GM18526 (cell line): Measurements from ENCODE around the gene MEGF11.

Experiments used
- POLR2A ChIP-seq: IDR thresholded peaks from 3 replicates; pipeline ENCODE4 v1.6.1; 2011; ENCODE audit not compliant: insufficient read length; ENCODE audit errors: extremely low read depth

The MEGF11 gene

GRCh38 chr15:65863106-65863505 lies 390.4 kb downstream of the MEGF11 start:
- TF ChIP-seq POLR2A, result no peak

- TF ChIP-seq POLR2A, result no peak
Observed at GRCh38 chr15:65862682-65863081, 390.9 kb downstream of the MEGF11 start.

- TF ChIP-seq POLR2A, result no peak
Observed at GRCh38 chr15:65857718-65858402, 395.7 kb downstream of the MEGF11 start.

- no peak for TF ChIP-seq POLR2A
Observed at GRCh38 chr15:65856821-65857455, 396.6 kb downstream of the MEGF11 start.

GRCh38 chr15:65851981-65852380 lies 401.6 kb downstream of the MEGF11 start:
- TF ChIP-seq POLR2A, result no peak

- TF ChIP-seq POLR2A, result no peak
Observed at GRCh38 chr15:65847989-65848388, 405.6 kb downstream of the MEGF11 start.

GRCh38 chr15:65845826-65846519 lies 407.6 kb downstream of the MEGF11 start:
- TF ChIP-seq POLR2A, result no peak
